Large intestine (tissue), 3 donors: Measurements from ENCODE around the gene C12orf75. TPM values are rescaled to one million over a fixed set of nuclear protein-coding genes. Genes with fewer than 3 reads are reported as not detected.
"Not testable (repeated sequence)": the region's sequence is repeated elsewhere in the genome, so short reads cannot be mapped to it uniquely, and the experiment has no call there.

Source experiments
- DNase-seq, 2 donors: peaks; one replicate each; pipeline versions ENCODE4 v3.0.0 to v3.0.0-alpha.2; 2013
- H3K27ac ChIP-seq: one replicate; pipeline ENCODE4 v1.5.1; 2013; ENCODE audit warnings: low read length
- H3K27me3 ChIP-seq: 2 replicates; pipeline ENCODE4 v1.6.1; 2013; ENCODE audit warnings: low read length; ENCODE audit not compliant: control insufficient read depth, insufficient read depth
- H3K36me3 ChIP-seq: 2 replicates; pipeline ENCODE4 v1.6.1; 2013; ENCODE audit warnings: low read length; ENCODE audit not compliant: control insufficient read depth, insufficient read depth
- H3K4me1 ChIP-seq: one replicate; pipeline ENCODE4 v1.6.1; 2013; ENCODE audit warnings: low read length; ENCODE audit not compliant: control insufficient read depth, insufficient read depth
- H3K4me3 ChIP-seq: one replicate; pipeline ENCODE4 v1.5.1; 2013; ENCODE audit warnings: low read length
- H3K9me3 ChIP-seq: one replicate; pipeline ENCODE4 v1.6.1; 2013; ENCODE audit warnings: mild to moderate bottlenecking, low read depth, low read length, moderate library complexity; ENCODE audit not compliant: control insufficient read depth
- WGBS: methylation state at CpG from one replicate; pipeline ENCODE4 v1.1.5; 2013; ENCODE audit warnings: low lambda C conversion rate; ENCODE audit not compliant: insufficient coverage; 5-methylcytosine and 5-hydroxymethylcytosine counted together
- polyA plus RNA-seq: library from polyadenylated mRNA; unstranded; fragments of 120-200 nt; gene quantifications from one replicate; pipeline ENCODE4 v1.2.1, GENCODE V29; 2013

Gene C12orf75
- polyA plus RNA-seq, 1 donor = 31.2 TPM

DNA sequence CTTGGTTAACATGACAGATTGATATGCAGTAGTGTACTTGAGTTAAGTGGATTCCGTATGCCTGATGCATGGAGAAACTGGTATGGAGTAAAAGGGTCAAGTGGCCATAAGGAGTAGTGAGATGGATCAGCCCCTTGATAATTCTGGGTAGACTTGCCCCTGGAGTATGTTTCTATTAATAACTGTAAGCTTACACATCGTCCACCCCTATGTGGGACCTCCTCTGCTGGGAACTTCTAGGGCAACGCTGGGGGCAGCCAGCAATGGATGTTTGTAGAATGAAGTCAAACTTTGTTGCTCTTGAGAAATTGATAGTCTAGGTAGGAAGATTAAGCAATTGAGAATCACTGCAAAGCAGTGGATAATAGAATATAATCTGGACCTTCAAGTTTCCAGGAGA lies 3.5 kb downstream of the C12orf75 start:
- no peaks in the 10 kb centered on the region for H3K27me3 ChIP-seq
- H3K4me1 ChIP-seq = peaks cover 6% of the 10 kb centered on the region
- H3K9me3 ChIP-seq = peaks cover 2% of the 10 kb centered on the region
- WGBS = no CpG with 5 or more reads among the region's 3 CpGs
- no peaks in the 10 kb centered on the region for H3K36me3 ChIP-seq
- DNase-seq = no peak
- no peak overlapping the region for H3K27ac ChIP-seq
- no peak overlapping the region for H3K4me3 ChIP-seq

DNA sequence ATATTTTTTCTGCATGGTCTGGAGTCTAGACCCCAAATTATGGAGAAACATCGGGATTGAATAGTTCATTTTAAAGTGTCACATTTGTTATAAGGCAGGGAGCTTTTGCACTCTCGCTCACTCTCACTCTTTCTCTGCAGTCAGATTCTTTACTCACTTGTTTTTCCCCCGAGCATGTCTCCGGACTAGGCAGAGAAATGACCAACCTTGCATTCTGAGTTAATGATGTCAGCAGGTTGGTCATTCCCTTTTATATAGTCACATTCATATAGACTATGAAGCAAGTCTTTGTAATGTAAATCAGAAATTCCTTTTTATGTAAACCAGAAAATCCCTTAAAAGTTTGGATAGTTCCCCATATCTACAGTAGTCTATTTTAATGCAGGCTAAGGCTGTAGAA lies 4.1 kb downstream of the C12orf75 start:
- Histone ChIP-seq H3K27me3 (no peaks in the 10 kb centered on the region), H3K27ac (no peak overlapping the region), H3K9me3 (peaks cover 2% of the 10 kb centered on the region), H3K4me1 (peaks cover 6% of the 10 kb centered on the region), H3K4me3 (no peak overlapping the region), H3K36me3 (no peaks in the 10 kb centered on the region)
- no peak for DNase-seq
- WGBS = 73% methylated on average over 2 of the region's 4 CpGs

DNA sequence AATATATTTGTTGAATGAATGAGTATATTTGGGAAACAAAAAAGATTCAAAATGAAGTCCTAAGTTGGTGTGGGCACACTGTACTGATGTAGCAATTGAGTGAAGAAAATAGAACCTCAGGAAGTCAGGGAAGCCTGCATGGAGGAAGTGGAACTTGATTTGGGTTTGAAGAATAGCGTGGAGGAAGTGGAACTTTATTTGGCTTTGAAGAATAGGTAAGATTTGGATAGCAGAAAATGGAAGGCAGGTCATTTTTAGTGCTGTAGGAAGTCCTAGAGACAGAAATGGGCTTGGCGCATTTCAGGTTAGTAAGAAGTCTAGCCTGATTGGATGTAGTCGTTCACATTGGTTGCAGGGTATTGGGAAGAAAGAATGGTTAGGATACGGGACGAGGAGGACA lies 5.4 kb downstream of the C12orf75 start:
- Histone ChIP-seq H3K4me1 (peaks cover 6% of the 10 kb centered on the region), H3K4me3 (no peak overlapping the region), H3K27me3 (no peaks in the 10 kb centered on the region), H3K36me3 (no peaks in the 10 kb centered on the region), H3K27ac (no peak overlapping the region), H3K9me3 (peaks cover 10% of the 10 kb centered on the region)
- 100% methylated on average over 2 of the region's 5 CpGs for WGBS
- no peak for DNase-seq

DNA sequence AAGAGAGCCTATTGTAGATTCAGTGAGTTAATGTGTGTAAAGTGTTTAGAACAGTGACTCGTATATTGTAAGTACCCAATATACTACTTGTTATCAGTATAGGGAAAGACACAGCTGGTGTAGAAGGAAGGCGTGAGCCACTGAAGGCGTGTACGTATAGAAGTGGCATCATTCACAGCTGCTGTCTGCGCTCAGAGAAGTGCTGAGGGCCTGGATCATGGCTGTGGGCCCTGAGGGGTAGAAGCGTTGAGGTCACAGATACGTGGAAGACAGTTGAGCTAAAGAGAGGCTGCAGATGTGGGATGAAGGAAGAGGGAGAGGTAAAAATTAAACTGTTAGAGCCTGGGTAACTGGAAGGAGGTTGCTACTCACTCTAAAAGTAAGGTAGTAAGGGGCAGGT lies 5.9 kb downstream of the C12orf75 start:
- Histone ChIP-seq H3K4me3 (no peak overlapping the region), H3K36me3 (no peaks in the 10 kb centered on the region), H3K4me1 (peaks cover 6% of the 10 kb centered on the region), H3K27ac (no peak overlapping the region), H3K9me3 (peaks cover 11% of the 10 kb centered on the region), H3K27me3 (no peaks in the 10 kb centered on the region)
- WGBS = no CpG with 5 or more reads among the region's 7 CpGs
- DNase-seq = no peak

DNA sequence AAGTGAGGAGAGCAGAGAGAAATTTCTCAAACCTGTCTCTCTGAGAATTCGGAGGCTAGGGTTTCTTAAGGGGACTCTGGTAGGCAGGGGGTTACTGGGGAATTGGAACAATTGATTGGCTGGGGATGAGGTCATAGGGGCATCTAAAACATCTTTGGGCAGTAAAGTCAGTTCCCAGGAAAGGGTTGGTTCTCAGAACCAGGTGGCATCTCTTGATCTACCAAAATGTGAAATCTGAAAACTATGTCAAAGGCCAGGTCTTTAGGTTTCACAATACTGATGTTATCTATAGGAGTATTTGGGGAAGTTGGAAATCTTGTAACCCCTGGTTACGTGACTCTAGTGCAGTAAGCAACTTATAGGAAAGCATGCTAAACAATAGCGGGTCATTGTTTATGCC lies 6.9 kb downstream of the C12orf75 start:
- peaks cover under 1% of the 10 kb centered on the region for H3K4me1 ChIP-seq
- H3K9me3 ChIP-seq = peaks cover 11% of the 10 kb centered on the region
- H3K27ac ChIP-seq = no peak overlapping the region
- 86% methylated on average over 1 of the region's 3 CpGs for WGBS
- DNase-seq = no peak
- no peaks in the 10 kb centered on the region for H3K27me3 ChIP-seq
- no peaks in the 10 kb centered on the region for H3K36me3 ChIP-seq
- H3K4me3 ChIP-seq = no peak overlapping the region

DNA sequence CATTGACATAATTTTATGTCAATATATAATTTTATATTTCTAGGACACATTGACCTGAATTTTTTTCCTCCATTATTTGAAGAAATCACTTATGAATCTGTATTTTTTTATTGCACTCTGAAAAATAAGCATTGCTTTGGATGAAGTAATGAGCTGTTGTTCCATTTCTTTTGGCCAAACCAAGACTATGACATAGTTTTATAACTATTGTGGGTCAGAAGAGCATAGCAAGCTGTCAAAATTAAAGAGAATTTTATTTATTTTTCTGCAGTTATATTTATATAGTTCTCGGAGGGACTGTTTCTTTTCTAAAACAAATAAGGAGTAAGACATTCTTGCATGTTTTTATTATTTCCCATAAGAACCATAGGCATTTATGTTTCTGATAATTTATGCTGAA lies 8.5 kb downstream of the C12orf75 start:
- H3K9me3 ChIP-seq = peaks cover 11% of the 10 kb centered on the region
- no peaks in the 10 kb centered on the region for H3K36me3 ChIP-seq
- no peaks in the 10 kb centered on the region for H3K27me3 ChIP-seq
- no peaks in the 10 kb centered on the region for H3K4me1 ChIP-seq
- no peak for DNase-seq
- no peak overlapping the region for H3K4me3 ChIP-seq
- no peak overlapping the region for H3K27ac ChIP-seq
- WGBS = 71% methylated on average over 1 of the region's 1 CpG

DNA sequence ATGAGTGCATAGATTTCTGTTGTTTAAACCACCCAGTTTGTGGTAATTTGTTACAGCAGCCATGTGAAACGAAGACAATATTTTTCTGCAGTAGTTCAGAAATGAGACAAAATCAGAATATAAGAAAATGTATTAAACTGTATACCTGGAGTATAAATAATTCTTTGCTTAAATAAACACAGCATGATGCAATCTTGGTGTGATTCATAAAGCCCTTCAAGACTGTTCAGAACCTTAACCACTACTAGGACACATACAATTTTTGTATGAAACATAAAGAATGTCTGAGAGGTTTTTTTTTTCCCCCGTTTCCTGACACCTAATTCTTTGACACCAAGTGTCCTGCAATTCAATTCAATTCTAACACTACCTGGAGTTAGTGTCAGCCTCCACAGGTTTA lies 10.5 kb downstream of the C12orf75 start:
- no peaks in the 10 kb centered on the region for H3K36me3 ChIP-seq
- DNase-seq = no peak
- WGBS = 100% methylated on average over 1 of the region's 2 CpGs
- H3K27ac ChIP-seq = no peak overlapping the region
- H3K27me3 ChIP-seq = no peaks in the 10 kb centered on the region
- no peak overlapping the region for H3K4me3 ChIP-seq
- peaks cover 11% of the 10 kb centered on the region for H3K9me3 ChIP-seq
- no peaks in the 10 kb centered on the region for H3K4me1 ChIP-seq

DNA sequence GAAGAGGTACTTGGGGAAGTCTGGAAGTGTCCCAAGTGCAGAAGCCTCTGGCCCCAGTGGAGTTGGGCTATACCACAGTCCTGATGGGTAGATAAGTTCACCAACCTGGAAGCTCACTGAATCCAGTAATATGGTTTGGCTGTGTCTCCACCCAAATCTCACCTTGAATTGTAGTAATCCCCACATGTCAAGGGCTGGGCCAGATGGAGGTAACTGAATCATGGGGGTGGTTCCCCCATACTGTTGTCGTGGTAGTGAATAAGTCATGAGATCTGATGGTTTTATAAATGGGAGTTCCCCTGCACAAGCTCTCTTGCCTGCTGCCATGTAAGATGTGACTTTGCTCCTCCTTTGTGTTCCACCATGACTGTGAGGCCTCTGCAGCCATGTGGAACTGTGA lies 11.1 kb downstream of the C12orf75 start:
- H3K36me3 ChIP-seq = not testable (repeated sequence)
- no CpG with 5 or more reads among the region's 1 CpG for WGBS

DNA sequence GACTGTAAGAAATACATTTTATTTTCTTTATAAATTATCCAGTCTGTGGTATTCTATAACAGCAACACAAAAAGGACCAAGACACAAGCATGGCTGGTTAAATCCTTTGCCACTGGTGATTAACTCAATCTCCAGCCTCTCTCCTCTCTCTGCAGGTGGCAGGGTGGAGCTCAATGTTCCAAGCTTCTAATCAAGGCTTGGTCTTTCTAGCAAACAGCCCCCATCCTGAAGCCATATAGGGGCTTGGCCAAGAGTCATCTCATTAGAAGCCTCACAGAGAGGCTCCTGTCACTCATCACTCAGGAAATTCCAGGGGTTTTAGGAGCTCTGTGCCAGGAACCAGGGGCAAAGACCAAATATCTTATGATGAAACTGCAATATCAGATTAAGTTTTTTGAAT lies 12.0 kb downstream of the C12orf75 start:
- Histone ChIP-seq H3K4me1 (no peaks in the 10 kb centered on the region), H3K27ac (no peak overlapping the region), H3K36me3 (no peaks in the 10 kb centered on the region), H3K9me3 (peaks cover 11% of the 10 kb centered on the region), H3K4me3 (no peak overlapping the region), H3K27me3 (no peaks in the 10 kb centered on the region)
- no peak for DNase-seq

More for the DNA sequence above, 11.1 kb downstream of the C12orf75 start:
- H3K4me3 ChIP-seq, H3K27ac ChIP-seq, DNase-seq, H3K27me3 ChIP-seq, H3K4me1 ChIP-seq: not testable (repeated sequence)
- peaks cover 11% of the 10 kb centered on the region for H3K9me3 ChIP-seq

DNA sequence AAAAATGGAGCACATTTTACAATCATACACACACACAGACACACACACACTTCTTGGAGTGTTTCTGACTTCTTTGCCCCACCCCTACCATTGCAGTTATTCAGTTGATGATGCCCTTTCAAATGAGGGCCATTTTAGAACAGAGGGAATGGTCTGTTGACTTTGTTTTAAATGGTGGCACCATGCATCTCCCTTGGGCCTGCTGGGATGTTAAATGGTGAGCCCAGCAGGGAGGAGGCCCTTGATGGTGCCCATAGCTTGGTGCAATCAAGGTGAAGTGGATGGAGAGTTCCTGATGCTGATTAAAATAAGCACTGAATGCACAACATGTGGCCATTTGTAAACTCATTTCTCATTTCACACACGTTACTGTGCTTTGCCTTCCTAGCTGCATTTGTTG lies 13.3 kb downstream of the C12orf75 start:
- H3K36me3 ChIP-seq = no peaks in the 10 kb centered on the region
- H3K4me1 ChIP-seq = no peaks in the 10 kb centered on the region
- H3K27me3 ChIP-seq = no peaks in the 10 kb centered on the region
- H3K4me3 ChIP-seq = no peak overlapping the region
- no peak for DNase-seq
- peaks cover 9% of the 10 kb centered on the region for H3K9me3 ChIP-seq
- WGBS = no CpG with 5 or more reads among the region's 1 CpG
- no peak overlapping the region for H3K27ac ChIP-seq

DNA sequence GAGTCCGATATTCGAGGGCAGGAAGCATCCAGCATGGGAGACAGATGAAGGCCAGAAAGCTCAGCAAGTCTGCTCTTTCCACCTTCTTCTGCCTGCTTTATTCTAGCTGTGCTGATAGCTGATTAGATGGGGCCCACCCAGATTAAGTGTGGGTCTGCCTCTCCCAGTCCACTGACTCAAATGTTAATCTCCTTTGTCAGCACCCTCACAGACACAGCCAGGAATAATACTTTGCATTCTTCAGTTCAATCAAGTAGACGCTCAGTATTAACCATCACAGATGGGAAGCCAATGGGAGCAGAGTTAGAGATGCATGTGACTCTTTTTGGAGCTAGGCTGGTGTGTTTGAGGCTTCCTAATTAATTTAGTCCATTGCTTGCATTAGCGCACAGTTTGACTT lies 17.0 kb downstream of the C12orf75 start:
- no peaks in the 10 kb centered on the region for H3K27me3 ChIP-seq
- no peaks in the 10 kb centered on the region for H3K9me3 ChIP-seq
- H3K36me3 ChIP-seq = no peaks in the 10 kb centered on the region
- WGBS = no CpG with 5 or more reads among the region's 4 CpGs
- H3K4me3 ChIP-seq = no peak overlapping the region
- no peaks in the 10 kb centered on the region for H3K4me1 ChIP-seq
- no peak overlapping the region for H3K27ac ChIP-seq
- DNase-seq = no peak
